Mesodermal cell (in vitro differentiated cells): ENCODE data around the gene RS1.

Experiments used
- H3K27ac ChIP-seq: 2 replicates; pipeline ENCODE4 v1.7.0; 2013; ENCODE audit warnings: mild to moderate bottlenecking, low read depth, low read length, moderate library complexity; ENCODE audit not compliant: severe bottlenecking
- H3K36me3 ChIP-seq: 2 replicates; pipeline ENCODE4 v1.7.1; 2013; ENCODE audit warnings: mild to moderate bottlenecking, low read length, moderate library complexity; ENCODE audit not compliant: control insufficient read depth, insufficient read depth
- H3K4me1 ChIP-seq: one replicate; pipeline ENCODE4 v1.7.1; 2013; ENCODE audit warnings: mild to moderate bottlenecking, low read length; ENCODE audit not compliant: insufficient read depth, control insufficient read depth, poor library complexity, severe bottlenecking
- H3K4me3 ChIP-seq: 2 replicates; pipeline ENCODE4 v1.7.0; 2013; ENCODE audit warnings: low read length, control low read depth, mild to moderate bottlenecking; ENCODE audit not compliant: insufficient read depth, poor library complexity, severe bottlenecking; ENCODE audit errors: extremely low read depth
- H3K9me3 ChIP-seq: 2 replicates; pipeline ENCODE4 v1.7.1; 2013; ENCODE audit warnings: mild to moderate bottlenecking, low read length, moderate library complexity; ENCODE audit not compliant: control insufficient read depth
- WGBS, 2 experiments: methylation state at CpG; one replicate each; pipeline ENCODE4 v1.1.5; 2013; ENCODE audit warnings: missing lambda C conversion rate in 2 of 2; ENCODE audit not compliant: insufficient coverage in 2 of 2; 5-methylcytosine and 5-hydroxymethylcytosine counted together

Gene RS1

DNA sequence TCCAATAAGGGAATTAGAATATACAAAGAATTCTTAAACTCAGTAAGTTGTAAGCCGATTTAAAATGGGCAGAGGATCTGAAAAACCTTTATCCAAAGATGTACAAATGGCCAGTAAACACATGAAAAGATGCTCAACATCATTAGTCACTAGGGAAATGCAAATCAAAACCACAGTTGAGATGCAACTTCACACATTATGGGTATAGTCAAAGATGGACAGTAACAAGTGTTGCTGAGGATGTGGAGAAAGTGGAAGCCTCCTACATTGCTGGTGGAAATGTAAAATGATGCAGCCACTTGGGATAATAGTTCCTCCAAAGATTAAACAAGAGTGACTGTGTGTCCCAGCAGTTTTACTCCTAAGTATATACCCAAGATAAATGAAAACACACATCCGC lies 32.6 kb downstream of the RS1 start:
- no peak overlapping the region for H3K4me3 ChIP-seq
- H3K27ac ChIP-seq, result no peak overlapping the region
- H3K9me3 ChIP-seq, result no peaks in the 10 kb centered on the region
- H3K4me1 ChIP-seq, result no peaks in the 10 kb centered on the region
- H3K36me3 ChIP-seq, result no peaks in the 10 kb centered on the region
- WGBS, 2 experiments, result no CpG with 5 or more reads among the region's 2 CpGs

DNA sequence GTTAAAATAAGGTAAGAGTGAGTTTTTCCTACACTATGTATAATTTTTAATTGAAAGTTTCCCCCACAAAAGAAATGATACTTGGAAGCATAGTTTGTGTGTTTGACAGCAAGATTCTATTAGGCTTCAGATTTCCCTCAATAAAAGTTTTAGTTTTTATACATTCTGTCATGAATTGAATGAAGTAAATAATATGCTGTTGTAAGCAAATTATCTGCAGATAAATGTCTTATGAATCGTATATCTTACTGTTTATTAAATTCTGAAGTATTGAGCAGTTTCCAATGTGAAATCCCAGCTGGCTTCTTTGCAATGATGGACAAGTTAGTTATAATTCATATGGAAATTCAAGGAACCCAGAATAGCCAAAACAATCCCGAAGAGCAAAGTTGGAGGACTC lies 33.5 kb downstream of the RS1 start:
- Histone ChIP-seq H3K4me3 (no peak overlapping the region), H3K27ac (no peak overlapping the region), H3K36me3 (no peaks in the 10 kb centered on the region), H3K4me1 (no peaks in the 10 kb centered on the region), H3K9me3 (no peaks in the 10 kb centered on the region)
- no CpG with 5 or more reads among the region's 2 CpGs for WGBS, 2 experiments

- 84 to 95% methylated on average over 5 to 8 of the region's 8 CpGs for WGBS, 2 experiments
- no peaks in the 10 kb centered on the region for H3K9me3 ChIP-seq
- H3K4me1 ChIP-seq, result no peaks in the 10 kb centered on the region
- peaks cover 2% of the 10 kb centered on the region for H3K36me3 ChIP-seq
- H3K27ac ChIP-seq, result no peak overlapping the region
- no peak overlapping the region for H3K4me3 ChIP-seq
Observed at GRCh38 chrX:18630934-18631333, 41.0 kb downstream of the RS1 start.

DNA sequence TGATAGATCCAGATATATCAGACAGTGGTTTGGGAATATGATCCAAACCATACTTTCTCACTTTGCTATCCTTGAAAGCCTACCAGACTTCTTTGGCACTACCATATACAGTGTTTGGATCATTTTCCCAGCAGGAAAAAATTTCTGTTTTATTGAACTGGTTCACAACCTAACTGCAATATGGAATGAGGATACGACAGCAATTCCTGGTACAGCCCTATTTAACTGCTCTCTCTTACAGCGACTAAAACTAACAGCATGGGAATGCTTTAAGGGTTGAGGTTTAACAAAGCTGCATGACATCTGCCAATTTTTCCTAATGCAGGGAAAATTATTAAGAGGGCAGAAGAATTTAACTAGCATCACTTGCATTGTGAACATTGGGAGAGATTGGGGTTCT lies 47.3 kb downstream of the RS1 start:
- Histone ChIP-seq H3K4me1 (no peaks in the 10 kb centered on the region), H3K4me3 (no peak overlapping the region), H3K36me3 (peaks cover 6% of the 10 kb centered on the region), H3K9me3 (no peaks in the 10 kb centered on the region), H3K27ac (no peak overlapping the region)
- WGBS, 2 experiments, result no CpG with 5 or more reads among the region's 2 CpGs

DNA sequence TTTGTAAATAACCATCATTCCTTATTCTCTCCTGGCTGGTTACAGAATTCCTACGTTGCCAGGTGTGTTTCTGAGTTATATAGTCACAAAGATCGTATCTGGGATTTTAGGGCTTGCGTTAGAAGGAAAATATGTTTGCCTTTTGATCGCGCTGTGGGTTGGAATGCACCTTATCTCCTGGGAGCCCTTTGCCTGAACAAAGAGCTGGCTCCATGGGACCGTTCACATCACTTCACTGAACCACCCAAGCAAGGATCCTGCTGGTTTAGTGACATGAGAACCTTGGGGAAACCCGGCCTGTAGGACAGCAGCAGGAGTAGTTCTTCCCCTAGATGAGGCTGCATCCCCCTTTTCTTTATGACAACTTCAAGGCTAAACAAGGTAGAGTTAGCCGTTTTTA lies 51.6 kb downstream of the RS1 start:
- Histone ChIP-seq H3K9me3 (no peaks in the 10 kb centered on the region), H3K4me1 (peaks cover 7% of the 10 kb centered on the region), H3K4me3 (no peak overlapping the region), H3K36me3 (peaks cover 6% of the 10 kb centered on the region), H3K27ac (no peak overlapping the region)
- WGBS, 2 experiments, result 83% methylated on average over 1 of the region's 8 CpGs; no CpG with 5 or more reads in 1 of the 2 experiments

DNA sequence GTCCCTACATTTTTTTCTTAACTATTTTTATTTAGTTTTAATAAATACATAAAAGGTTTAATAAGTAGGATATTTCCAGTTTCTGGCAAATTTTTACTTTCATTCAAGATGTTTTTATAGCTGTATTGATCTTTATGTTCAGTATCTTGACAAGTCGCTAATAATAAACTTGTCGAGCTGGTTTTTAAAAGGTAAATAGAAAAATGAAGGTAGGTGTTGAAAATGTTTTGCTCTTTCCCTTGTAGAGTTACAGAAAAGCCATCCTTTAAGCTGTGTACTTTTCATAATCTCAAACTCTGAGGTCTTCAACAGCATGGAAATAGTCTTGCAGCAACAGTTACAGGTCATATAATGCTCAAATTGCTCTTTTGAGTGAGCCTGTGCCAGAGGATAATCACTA lies 52.6 kb downstream of the RS1 start:
- Histone ChIP-seq H3K4me3 (no peak overlapping the region), H3K27ac (no peak overlapping the region), H3K4me1 (peaks cover 7% of the 10 kb centered on the region), H3K36me3 (peaks cover 3% of the 10 kb centered on the region), H3K9me3 (no peaks in the 10 kb centered on the region)
- 100% methylated on average over 1 of the region's 2 CpGs; no CpG with 5 or more reads in 1 of the 2 experiments for WGBS, 2 experiments

GRCh38 chrX:18617407-18617750 lies 54.5 kb downstream of the RS1 start:
- Histone ChIP-seq H3K4me1 (peaks cover 7% of the 10 kb centered on the region), H3K36me3 (no peaks in the 10 kb centered on the region), H3K4me3 (no peak overlapping the region), H3K27ac (no peak overlapping the region), H3K9me3 (no peaks in the 10 kb centered on the region)
- 80 to 82% methylated on average over 1 to 2 of the region's 5 CpGs for WGBS, 2 experiments

- H3K36me3 ChIP-seq, result no peaks in the 10 kb centered on the region
- H3K4me1 ChIP-seq, result peaks cover 7% of the 10 kb centered on the region
- no peaks in the 10 kb centered on the region for H3K9me3 ChIP-seq
- no peak overlapping the region for H3K4me3 ChIP-seq
- H3K27ac ChIP-seq, result no peak overlapping the region
- WGBS, 2 experiments, result 80% methylated on average over 1 of the region's 8 CpGs; no CpG with 5 or more reads in 1 of the 2 experiments
Observed at GRCh38 chrX:18616688-18617406, 55.1 kb downstream of the RS1 start.

GRCh38 chrX:18613930-18614639 lies 57.8 kb downstream of the RS1 start:
- Histone ChIP-seq H3K27ac (no peak overlapping the region), H3K9me3 (no peaks in the 10 kb centered on the region), H3K36me3 (peaks cover 10% of the 10 kb centered on the region), H3K4me1 (peaks cover 7% of the 10 kb centered on the region), H3K4me3 (no peak overlapping the region)
- no CpG with 5 or more reads among the region's 3 CpGs for WGBS, 2 experiments

- Histone ChIP-seq H3K4me1 (no peaks in the 10 kb centered on the region), H3K27ac (no peak overlapping the region), H3K36me3 (peaks cover 10% of the 10 kb centered on the region), H3K4me3 (no peak overlapping the region), H3K9me3 (no peaks in the 10 kb centered on the region)
- no CpG with 5 or more reads among the region's 4 CpGs for WGBS, 2 experiments
Observed at GRCh38 chrX:18607966-18608365, 63.9 kb downstream of the RS1 start.

DNA sequence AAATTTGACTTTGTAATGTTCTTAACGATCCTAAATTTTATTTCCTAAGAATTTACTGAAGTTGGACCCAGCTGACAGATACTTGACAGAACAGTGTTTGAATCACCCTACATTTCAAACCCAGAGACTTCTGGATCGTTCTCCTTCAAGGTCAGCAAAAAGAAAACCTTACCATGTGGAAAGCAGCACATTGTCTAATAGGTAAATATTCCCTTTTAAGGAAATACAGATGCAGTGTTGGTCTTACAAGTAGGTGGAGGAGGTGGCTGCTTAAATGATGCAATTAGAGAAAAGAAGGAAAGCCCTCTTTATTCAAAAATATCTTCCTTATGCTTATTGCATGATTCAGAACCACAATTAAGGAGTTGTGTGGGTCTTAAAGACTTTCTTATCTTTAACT lies 73.5 kb downstream of the RS1 start:
- H3K36me3 ChIP-seq, result no peaks in the 10 kb centered on the region
- H3K9me3 ChIP-seq, result no peaks in the 10 kb centered on the region
- WGBS, 2 experiments, result no CpG with 5 or more reads among the region's 2 CpGs
- no peak overlapping the region for H3K27ac ChIP-seq
- no peaks in the 10 kb centered on the region for H3K4me1 ChIP-seq
- no peak overlapping the region for H3K4me3 ChIP-seq
